GM23338 (cell line): Measurements from ENCODE around the gene HSDL1. TPM values are rescaled to one million over a fixed set of nuclear protein-coding genes. Genes with fewer than 3 reads are reported as not detected.

Experiments used
- ATAC-seq: fragments of 200-7000 bp; cut with Tn5 transposase; 3 replicates; pipeline ENCODE4 v1.9.1; 2020
- DNase-seq: peaks from one replicate; pipeline ENCODE4 v3.0.0-alpha.2; 2015; ENCODE audit warnings: low spot score
- H2AFZ ChIP-seq: fragments of 200-600 bp; sonication (generic); 2 replicates; pipeline ENCODE4 v1.8.0; 2016; ENCODE audit warnings: antibody characterized with exemption, mild to moderate bottlenecking, moderate library complexity
- H3F3A ChIP-seq: fragments of 200-600 bp; sonication (generic); replicated peaks from 2 replicates; pipeline ENCODE4 v1.8.0; 2017; ENCODE audit warnings: antibody characterized with exemption, mixed run types, low read depth
- H3K27ac ChIP-seq: fragments of 200-600 bp; sonication (generic); 2 replicates; pipeline ENCODE4 v1.6.1; 2016; ENCODE audit warnings: low read depth
- H3K27me3 ChIP-seq: fragments of 200-600 bp; sonication (generic); 2 replicates; pipeline ENCODE4 v1.8.0; 2016; ENCODE audit warnings: mild to moderate bottlenecking, mixed run types, moderate library complexity; ENCODE audit not compliant: insufficient read depth
- H3K36me3 ChIP-seq: fragments of 200-600 bp; sonication (generic); 2 replicates; pipeline ENCODE4 v1.8.0; 2016; ENCODE audit warnings: mild to moderate bottlenecking; ENCODE audit not compliant: insufficient read depth
- H3K4me1 ChIP-seq: fragments of 200-600 bp; sonication (generic); 2 replicates; pipeline ENCODE4 v1.8.0; 2016; ENCODE audit warnings: mild to moderate bottlenecking, moderate library complexity; ENCODE audit not compliant: insufficient read depth
- H3K4me2 ChIP-seq: fragments of 200-600 bp; sonication (generic); 2 replicates; pipeline ENCODE4 v1.7.1; 2017; ENCODE audit warnings: mixed run types
- H3K4me3 ChIP-seq: fragments of 200-600 bp; sonication (generic); 2 replicates; pipeline ENCODE4 v1.6.1; 2016; ENCODE audit warnings: mixed run types
- H3K79me2 ChIP-seq: fragments of 200-600 bp; sonication (generic); replicated peaks from 2 replicates; pipeline ENCODE4 v1.8.0; 2017; ENCODE audit warnings: mild to moderate bottlenecking; ENCODE audit not compliant: insufficient read depth
- H3K9me2 ChIP-seq: fragments of 200-600 bp; sonication (generic); 2 replicates; pipeline ENCODE4 v1.8.0; 2017; ENCODE audit not compliant: insufficient read depth
- H4K20me1 ChIP-seq: fragments of 200-600 bp; sonication (generic); replicated peaks from 2 replicates; pipeline ENCODE4 v1.8.0; 2017; ENCODE audit warnings: mild to moderate bottlenecking; ENCODE audit not compliant: insufficient read depth
- H3K27ac Mint-ChIP-seq: 2 replicates; pipeline ENCODE4 v1.8.0; 2020; ENCODE audit warnings: inconsistent platforms, mild to moderate bottlenecking, moderate library complexity, mixed read lengths
- H3K27me3 Mint-ChIP-seq: 3 replicates; pipeline ENCODE4 v1.8.0; 2022; ENCODE audit warnings: low read depth, mild to moderate bottlenecking, moderate library complexity, mixed read lengths, inconsistent platforms; ENCODE audit not compliant: insufficient read depth, poor library complexity
- H3K36me3 Mint-ChIP-seq: 3 replicates; pipeline ENCODE4 v1.8.0; 2021; ENCODE audit warnings: low read depth, mild to moderate bottlenecking, inconsistent platforms, moderate library complexity, mixed read lengths
- H3K4me1 Mint-ChIP-seq: 3 replicates; pipeline ENCODE4 v1.8.0; 2020; ENCODE audit warnings: mild to moderate bottlenecking, inconsistent platforms, mixed read lengths
- H3K4me3 Mint-ChIP-seq: 3 replicates; pipeline ENCODE4 v1.8.0; 2021; ENCODE audit warnings: moderate library complexity, mild to moderate bottlenecking, inconsistent platforms, mixed read lengths
- H3K9me3 Mint-ChIP-seq: 3 replicates; pipeline ENCODE4 v1.8.0; 2020; ENCODE audit warnings: moderate library complexity, mild to moderate bottlenecking, inconsistent platforms, mixed read lengths
- CREB1 ChIP-seq: fragments of 250-450 bp; sonication (Bioruptor Pico); IDR thresholded peaks from 2 replicates; pipeline ENCODE4 v1.5.0; 2020; ENCODE audit warnings: low read depth, mild to moderate bottlenecking, moderate library complexity
- CTCF ChIP-seq, 2 experiments: fragments of 200-600 bp in 1 of 2; sonication (generic) in 1 of 2; conservative IDR thresholded peaks; 2 replicates each; pipeline versions ENCODE4 v1.5.1 to v1.6.1; 2016 to 2017; ENCODE audit warnings: antibody characterized with exemption in 2 of 2, low read depth in 2 of 2, mild to moderate bottlenecking in 2 of 2, moderate library complexity in 1 of 2
- ETS1 ChIP-seq: IDR thresholded peaks from 2 replicates; pipeline ENCODE4 v1.6.1; 2016; ENCODE audit warnings: antibody characterized with exemption
- EZH2 ChIP-seq: fragments of 200-600 bp; sonication (generic); IDR thresholded peaks from one replicate; pipeline ENCODE4 v1.8.0; 2017; ENCODE audit warnings: antibody characterized with exemption, mild to moderate bottlenecking, low read depth; ENCODE audit not compliant: unreplicated experiment
- EZH2phosphoT487 ChIP-seq: fragments of 200-600 bp; sonication (generic); IDR thresholded peaks from one replicate; pipeline ENCODE4 v1.8.1; 2018; ENCODE audit warnings: antibody characterized with exemption; ENCODE audit not compliant: unreplicated experiment
- JUNB ChIP-seq: IDR thresholded peaks from one replicate; pipeline ENCODE4 v1.6.1; 2016; ENCODE audit warnings: antibody characterized with exemption; ENCODE audit not compliant: unreplicated experiment
- NANOG ChIP-seq: IDR thresholded peaks from 2 replicates; pipeline ENCODE4 v1.6.1; 2016; ENCODE audit warnings: antibody characterized with exemption, borderline replicate concordance
- POLR2AphosphoS5 ChIP-seq: IDR thresholded peaks from 2 replicates; pipeline ENCODE4 v1.6.1; 2016; ENCODE audit warnings: antibody characterized with exemption, low read depth
- STAT1 ChIP-seq: IDR thresholded peaks from one replicate; pipeline ENCODE4 v1.6.1; 2016; ENCODE audit warnings: antibody characterized with exemption; ENCODE audit not compliant: unreplicated experiment
- ZNF114 ChIP-seq: fragments of 250-450 bp; sonication (Bioruptor Pico); IDR thresholded peaks from 2 replicates; pipeline ENCODE4 v1.5.0; 2020; ENCODE audit warnings: mild to moderate bottlenecking, moderate library complexity
- ZNF331 ChIP-seq: fragments of 250-450 bp; sonication (Bioruptor Pico); IDR thresholded peaks from 2 replicates; pipeline ENCODE4 v1.5.0; 2020; ENCODE audit warnings: low read depth, mild to moderate bottlenecking, moderate library complexity
- ZNF462 ChIP-seq: fragments of 250-450 bp; sonication (Bioruptor Pico); IDR thresholded peaks from 2 replicates; pipeline ENCODE4 v1.5.0; 2020; ENCODE audit warnings: mild to moderate bottlenecking, moderate library complexity
- polyA plus RNA-seq: library from polyadenylated mRNA; unstranded; fragments of >200 nt; fragmentation: Nextera tagmentation; extraction: Ambion mirVana; gene quantifications from 2 replicates; pipeline ENCODE4 v1.2.1, GENCODE V29; 2016
- total RNA-seq: library from RNA; depleted of rRNA; stranded (reverse); fragments of >200 nt; shearing (Covaris generic); gene quantifications from 2 replicates; pipeline ENCODE4 v1.2.3, GENCODE V29; 2014
- TF ChIP-seq, protein P1 (sequence below): IDR thresholded peaks from one replicate; pipeline ENCODE4 v1.6.1; 2018; ENCODE audit warnings: antibody characterized with exemption; ENCODE audit not compliant: unreplicated experiment

Gene HSDL1
- total and polyA plus RNA-seq, 2 experiments from 2014 or later = 16.6 to 46.1 TPM

DNA sequence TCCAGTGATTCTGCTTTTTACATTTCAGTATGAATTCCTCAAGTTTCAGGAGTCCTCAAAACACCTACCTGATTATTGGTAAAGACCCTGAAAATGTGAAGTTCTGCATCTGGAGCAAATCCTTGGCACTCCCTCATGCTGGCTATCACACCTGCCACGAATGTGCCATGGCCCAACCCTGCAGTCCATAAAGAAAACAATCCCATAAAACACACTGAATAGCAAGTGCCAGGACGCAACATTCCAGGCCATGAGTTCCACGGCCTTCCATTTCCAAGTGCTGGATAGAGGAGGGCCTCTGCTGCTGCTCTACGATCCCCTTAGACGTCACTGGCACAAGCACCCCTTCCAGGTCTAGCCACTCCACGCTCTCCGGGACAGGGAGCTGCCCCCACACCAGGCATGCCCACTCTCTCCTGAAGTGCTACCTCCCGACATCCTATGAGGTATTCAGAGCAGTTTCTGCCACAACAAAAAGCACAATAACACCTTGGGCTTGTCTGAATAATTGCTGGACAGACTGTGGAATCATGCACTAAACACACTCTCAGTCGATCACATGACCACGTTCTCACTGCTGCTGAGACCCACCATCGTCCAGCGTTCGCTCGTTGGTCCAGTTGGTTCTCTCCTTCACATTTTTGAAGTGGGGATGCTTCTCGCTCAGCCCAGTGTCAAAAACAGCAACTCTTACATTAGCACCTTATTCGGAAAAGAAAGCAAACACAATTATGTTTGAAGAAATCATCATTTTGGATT, 51.7 kb downstream of the HSDL1 start:
- ATAC-seq (no peak), DNase-seq (no peak)
- Histone ChIP-seq H3K4me3 (no peak overlapping the region), H3K9me2 (no peaks in the 10 kb centered on the region), H3K79me2 (no peaks in the 10 kb centered on the region), H3K36me3 (peaks cover 13% of the 10 kb centered on the region), H2AFZ (no peak overlapping the region), H3K4me2 (no peak overlapping the region), H3K4me1 (no peaks in the 10 kb centered on the region), H3K27ac (no peak overlapping the region), H4K20me1 (peaks cover 4% of the 10 kb centered on the region; the same call in 1 of the 2 replicates), H3F3A (no peaks in the 10 kb centered on the region), H3K27me3 (no peaks in the 10 kb centered on the region)
- peaks cover 62% of the 10 kb centered on the region for H3K36me3 Mint-ChIP-seq
- no peaks in the 10 kb centered on the region for H3K4me1 Mint-ChIP-seq
- H3K4me3 Mint-ChIP-seq = no peak overlapping the region
- H3K27me3 Mint-ChIP-seq = peaks cover 2% of the 10 kb centered on the region
- H3K9me3 Mint-ChIP-seq = no peaks in the 10 kb centered on the region
- TF ChIP-seq ZNF331 (CRISPR knock-in tag) = no peak
- TF ChIP-seq STAT1 = no peak
- no peak for TF ChIP-seq EZH2phosphoT487
- TF ChIP-seq POLR2AphosphoS5 = no peak
- no peak for TF ChIP-seq CTCF (conservative IDR thresholded peaks at IDR 0.05; ENCODE audit: low read depth in 2 of 2)
- no peak for TF ChIP-seq NANOG
- no peak for TF ChIP-seq CREB1 (CRISPR knock-in tag)
- TF ChIP-seq, protein P1, sequence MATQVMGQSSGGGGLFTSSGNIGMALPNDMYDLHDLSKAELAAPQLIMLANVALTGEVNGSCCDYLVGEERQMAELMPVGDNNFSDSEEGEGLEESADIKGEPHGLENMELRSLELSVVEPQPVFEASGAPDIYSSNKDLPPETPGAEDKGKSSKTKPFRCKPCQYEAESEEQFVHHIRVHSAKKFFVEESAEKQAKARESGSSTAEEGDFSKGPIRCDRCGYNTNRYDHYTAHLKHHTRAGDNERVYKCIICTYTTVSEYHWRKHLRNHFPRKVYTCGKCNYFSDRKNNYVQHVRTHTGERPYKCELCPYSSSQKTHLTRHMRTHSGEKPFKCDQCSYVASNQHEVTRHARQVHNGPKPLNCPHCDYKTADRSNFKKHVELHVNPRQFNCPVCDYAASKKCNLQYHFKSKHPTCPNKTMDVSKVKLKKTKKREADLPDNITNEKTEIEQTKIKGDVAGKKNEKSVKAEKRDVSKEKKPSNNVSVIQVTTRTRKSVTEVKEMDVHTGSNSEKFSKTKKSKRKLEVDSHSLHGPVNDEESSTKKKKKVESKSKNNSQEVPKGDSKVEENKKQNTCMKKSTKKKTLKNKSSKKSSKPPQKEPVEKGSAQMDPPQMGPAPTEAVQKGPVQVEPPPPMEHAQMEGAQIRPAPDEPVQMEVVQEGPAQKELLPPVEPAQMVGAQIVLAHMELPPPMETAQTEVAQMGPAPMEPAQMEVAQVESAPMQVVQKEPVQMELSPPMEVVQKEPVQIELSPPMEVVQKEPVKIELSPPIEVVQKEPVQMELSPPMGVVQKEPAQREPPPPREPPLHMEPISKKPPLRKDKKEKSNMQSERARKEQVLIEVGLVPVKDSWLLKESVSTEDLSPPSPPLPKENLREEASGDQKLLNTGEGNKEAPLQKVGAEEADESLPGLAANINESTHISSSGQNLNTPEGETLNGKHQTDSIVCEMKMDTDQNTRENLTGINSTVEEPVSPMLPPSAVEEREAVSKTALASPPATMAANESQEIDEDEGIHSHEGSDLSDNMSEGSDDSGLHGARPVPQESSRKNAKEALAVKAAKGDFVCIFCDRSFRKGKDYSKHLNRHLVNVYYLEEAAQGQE = no peak
- TF ChIP-seq ETS1 = no peak
- no peak for TF ChIP-seq ZNF462 (CRISPR knock-in tag)
- no peak for TF ChIP-seq JUNB
- TF ChIP-seq EZH2 = no peak
- no peak for TF ChIP-seq ZNF114 (CRISPR knock-in tag)
- H3K27ac Mint-ChIP-seq = no peak overlapping the region
